ENCODE data around the gene TMEM151A. TPM values are rescaled to one million over a fixed set of nuclear protein-coding genes. Genes with fewer than 3 reads are reported as not detected.

The TMEM151A gene
- total and polyA plus RNA-seq, 2 experiments from 2014 or later: 1.0 to 4.4 TPM

DNA sequence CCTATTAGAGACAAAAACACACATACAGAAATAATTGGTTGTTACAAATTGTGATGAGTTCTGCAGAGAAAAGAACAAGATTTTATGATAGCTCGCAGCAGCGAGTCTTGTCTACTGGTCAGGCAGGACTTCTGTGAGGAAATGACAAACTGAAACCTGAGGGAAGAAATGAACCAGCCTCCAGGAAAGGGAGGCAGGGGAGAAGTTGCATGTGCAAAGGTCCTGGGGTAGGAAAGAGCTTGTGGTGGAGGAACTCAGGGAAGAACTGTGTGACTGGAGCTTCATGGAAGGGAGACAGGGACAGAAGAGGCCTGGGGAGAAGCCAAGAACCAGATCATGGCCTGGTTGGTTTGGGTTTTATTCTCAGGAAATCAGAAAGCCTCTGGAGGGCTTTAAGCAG is 32.5 kb upstream of the TMEM151A start:
- H3K36me3 Mint-ChIP-seq (ENCODE audit: low read depth): peaks cover 32% of the 10 kb centered on the region
- no peak for ATAC-seq
- Histone ChIP-seq H3K9me2 (ENCODE audit: insufficient read depth) (no peaks in the 10 kb centered on the region), H3K4me2 (peak overlapping the region; percentile 92), H3K4me1 (ENCODE audit: insufficient read depth) (peaks cover 19% of the 10 kb centered on the region), H4K20me1 (replicated peaks; ENCODE audit: insufficient read depth) (peaks cover 8% of the 10 kb centered on the region; the same call in 1 of the 2 replicates), H2AFZ (no peak overlapping the region), H3K4me3 (peak overlapping the region; percentile 95), H3F3A (replicated peaks; ENCODE audit: low read depth) (peaks cover 21% of the 10 kb centered on the region), H3K27ac (ENCODE audit: low read depth) (no peak overlapping the region), H3K79me2 (replicated peaks; ENCODE audit: insufficient read depth) (peaks cover 11% of the 10 kb centered on the region; the same call in 1 of the 2 replicates), H3K27me3 (ENCODE audit: insufficient read depth) (no peaks in the 10 kb centered on the region), H3K36me3 (ENCODE audit: insufficient read depth) (0 out of 2 replicates have a peak, but pooled peaks cover 9% of the 10 kb centered on the region)
- H3K27me3 Mint-ChIP-seq (ENCODE audit: insufficient read depth, low read depth, poor library complexity): peaks cover 17% of the 10 kb centered on the region
- H3K4me3 Mint-ChIP-seq: peak overlapping the region; percentile 91
- DNase-seq (ENCODE audit: low spot score): no peak
- H3K4me1 Mint-ChIP-seq: peaks cover 14% of the 10 kb centered on the region
- H3K27ac Mint-ChIP-seq: no peak overlapping the region
- no peaks in the 10 kb centered on the region; the same call in 2 of the 3 replicates for H3K9me3 Mint-ChIP-seq
- TF ChIP-seq EZH2 (IDR thresholded peaks at IDR 0.05; ENCODE audit: low read depth, unreplicated experiment) (no peak), ZNF114 (CRISPR knock-in tag; IDR thresholded peaks at IDR 0.05) (no peak), EZH2phosphoT487 (IDR thresholded peaks at IDR 0.05; ENCODE audit: unreplicated experiment) (no peak), STAT1 (IDR thresholded peaks at IDR 0.05; ENCODE audit: unreplicated experiment) (no peak), CREB1 (CRISPR knock-in tag; IDR thresholded peaks at IDR 0.05; ENCODE audit: low read depth) (no peak), ZNF331 (CRISPR knock-in tag; IDR thresholded peaks at IDR 0.05; ENCODE audit: low read depth) (no peak), POLR2AphosphoS5 (IDR thresholded peaks at IDR 0.05; ENCODE audit: low read depth) (no peak), NANOG (IDR thresholded peaks at IDR 0.05; ENCODE audit: borderline replicate concordance) (no peak), JUNB (IDR thresholded peaks at IDR 0.05; ENCODE audit: unreplicated experiment) (no peak)
- TF ChIP-seq, protein P1, sequence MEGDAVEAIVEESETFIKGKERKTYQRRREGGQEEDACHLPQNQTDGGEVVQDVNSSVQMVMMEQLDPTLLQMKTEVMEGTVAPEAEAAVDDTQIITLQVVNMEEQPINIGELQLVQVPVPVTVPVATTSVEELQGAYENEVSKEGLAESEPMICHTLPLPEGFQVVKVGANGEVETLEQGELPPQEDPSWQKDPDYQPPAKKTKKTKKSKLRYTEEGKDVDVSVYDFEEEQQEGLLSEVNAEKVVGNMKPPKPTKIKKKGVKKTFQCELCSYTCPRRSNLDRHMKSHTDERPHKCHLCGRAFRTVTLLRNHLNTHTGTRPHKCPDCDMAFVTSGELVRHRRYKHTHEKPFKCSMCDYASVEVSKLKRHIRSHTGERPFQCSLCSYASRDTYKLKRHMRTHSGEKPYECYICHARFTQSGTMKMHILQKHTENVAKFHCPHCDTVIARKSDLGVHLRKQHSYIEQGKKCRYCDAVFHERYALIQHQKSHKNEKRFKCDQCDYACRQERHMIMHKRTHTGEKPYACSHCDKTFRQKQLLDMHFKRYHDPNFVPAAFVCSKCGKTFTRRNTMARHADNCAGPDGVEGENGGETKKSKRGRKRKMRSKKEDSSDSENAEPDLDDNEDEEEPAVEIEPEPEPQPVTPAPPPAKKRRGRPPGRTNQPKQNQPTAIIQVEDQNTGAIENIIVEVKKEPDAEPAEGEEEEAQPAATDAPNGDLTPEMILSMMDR (conservative IDR thresholded peaks at IDR 0.05; ENCODE audit: low read depth in 2 of 2): no peak
- TF ChIP-seq, protein P2, sequence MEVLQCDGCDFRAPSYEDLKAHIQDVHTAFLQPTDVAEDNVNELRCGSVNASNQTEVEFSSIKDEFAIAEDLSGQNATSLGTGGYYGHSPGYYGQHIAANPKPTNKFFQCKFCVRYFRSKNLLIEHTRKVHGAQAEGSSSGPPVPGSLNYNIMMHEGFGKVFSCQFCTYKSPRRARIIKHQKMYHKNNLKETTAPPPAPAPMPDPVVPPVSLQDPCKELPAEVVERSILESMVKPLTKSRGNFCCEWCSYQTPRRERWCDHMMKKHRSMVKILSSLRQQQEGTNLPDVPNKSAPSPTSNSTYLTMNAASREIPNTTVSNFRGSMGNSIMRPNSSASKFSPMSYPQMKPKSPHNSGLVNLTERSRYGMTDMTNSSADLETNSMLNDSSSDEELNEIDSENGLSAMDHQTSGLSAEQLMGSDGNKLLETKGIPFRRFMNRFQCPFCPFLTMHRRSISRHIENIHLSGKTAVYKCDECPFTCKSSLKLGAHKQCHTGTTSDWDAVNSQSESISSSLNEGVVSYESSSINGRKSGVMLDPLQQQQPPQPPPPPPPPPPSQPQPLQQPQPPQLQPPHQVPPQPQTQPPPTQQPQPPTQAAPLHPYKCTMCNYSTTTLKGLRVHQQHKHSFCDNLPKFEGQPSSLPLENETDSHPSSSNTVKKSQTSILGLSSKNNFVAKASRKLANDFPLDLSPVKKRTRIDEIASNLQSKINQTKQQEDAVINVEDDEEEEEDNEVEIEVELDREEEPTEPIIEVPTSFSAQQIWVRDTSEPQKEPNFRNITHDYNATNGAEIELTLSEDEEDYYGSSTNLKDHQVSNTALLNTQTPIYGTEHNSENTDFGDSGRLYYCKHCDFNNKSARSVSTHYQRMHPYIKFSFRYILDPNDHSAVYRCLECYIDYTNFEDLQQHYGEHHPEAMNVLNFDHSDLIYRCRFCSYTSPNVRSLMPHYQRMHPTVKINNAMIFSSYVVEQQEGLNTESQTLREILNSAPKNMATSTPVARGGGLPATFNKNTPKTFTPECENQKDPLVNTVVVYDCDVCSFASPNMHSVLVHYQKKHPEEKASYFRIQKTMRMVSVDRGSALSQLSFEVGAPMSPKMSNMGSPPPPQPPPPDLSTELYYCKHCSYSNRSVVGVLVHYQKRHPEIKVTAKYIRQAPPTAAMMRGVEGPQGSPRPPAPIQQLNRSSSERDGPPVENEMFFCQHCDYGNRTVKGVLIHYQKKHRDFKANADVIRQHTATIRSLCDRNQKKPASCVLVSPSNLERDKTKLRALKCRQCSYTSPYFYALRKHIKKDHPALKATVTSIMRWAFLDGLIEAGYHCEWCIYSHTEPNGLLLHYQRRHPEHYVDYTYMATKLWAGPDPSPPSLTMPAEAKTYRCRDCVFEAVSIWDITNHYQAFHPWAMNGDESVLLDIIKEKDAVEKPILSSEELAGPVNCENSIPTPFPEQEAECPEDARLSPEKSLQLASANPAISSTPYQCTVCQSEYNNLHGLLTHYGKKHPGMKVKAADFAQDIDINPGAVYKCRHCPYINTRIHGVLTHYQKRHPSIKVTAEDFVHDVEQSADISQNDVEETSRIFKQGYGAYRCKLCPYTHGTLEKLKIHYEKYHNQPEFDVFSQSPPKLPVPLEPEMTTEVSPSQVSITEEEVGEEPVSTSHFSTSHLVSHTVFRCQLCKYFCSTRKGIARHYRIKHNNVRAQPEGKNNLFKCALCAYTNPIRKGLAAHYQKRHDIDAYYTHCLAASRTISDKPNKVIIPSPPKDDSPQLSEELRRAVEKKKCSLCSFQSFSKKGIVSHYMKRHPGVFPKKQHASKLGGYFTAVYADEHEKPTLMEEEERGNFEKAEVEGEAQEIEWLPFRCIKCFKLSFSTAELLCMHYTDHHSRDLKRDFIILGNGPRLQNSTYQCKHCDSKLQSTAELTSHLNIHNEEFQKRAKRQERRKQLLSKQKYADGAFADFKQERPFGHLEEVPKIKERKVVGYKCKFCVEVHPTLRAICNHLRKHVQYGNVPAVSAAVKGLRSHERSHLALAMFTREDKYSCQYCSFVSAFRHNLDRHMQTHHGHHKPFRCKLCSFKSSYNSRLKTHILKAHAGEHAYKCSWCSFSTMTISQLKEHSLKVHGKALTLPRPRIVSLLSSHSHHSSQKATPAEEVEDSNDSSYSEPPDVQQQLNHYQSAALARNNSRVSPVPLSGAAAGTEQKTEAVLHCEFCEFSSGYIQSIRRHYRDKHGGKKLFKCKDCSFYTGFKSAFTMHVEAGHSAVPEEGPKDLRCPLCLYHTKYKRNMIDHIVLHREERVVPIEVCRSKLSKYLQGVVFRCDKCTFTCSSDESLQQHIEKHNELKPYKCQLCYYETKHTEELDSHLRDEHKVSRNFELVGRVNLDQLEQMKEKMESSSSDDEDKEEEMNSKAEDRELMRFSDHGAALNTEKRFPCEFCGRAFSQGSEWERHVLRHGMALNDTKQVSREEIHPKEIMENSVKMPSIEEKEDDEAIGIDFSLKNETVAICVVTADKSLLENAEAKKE (CRISPR knock-in tag; IDR thresholded peaks at IDR 0.05): no peak
- TF ChIP-seq, protein P3, sequence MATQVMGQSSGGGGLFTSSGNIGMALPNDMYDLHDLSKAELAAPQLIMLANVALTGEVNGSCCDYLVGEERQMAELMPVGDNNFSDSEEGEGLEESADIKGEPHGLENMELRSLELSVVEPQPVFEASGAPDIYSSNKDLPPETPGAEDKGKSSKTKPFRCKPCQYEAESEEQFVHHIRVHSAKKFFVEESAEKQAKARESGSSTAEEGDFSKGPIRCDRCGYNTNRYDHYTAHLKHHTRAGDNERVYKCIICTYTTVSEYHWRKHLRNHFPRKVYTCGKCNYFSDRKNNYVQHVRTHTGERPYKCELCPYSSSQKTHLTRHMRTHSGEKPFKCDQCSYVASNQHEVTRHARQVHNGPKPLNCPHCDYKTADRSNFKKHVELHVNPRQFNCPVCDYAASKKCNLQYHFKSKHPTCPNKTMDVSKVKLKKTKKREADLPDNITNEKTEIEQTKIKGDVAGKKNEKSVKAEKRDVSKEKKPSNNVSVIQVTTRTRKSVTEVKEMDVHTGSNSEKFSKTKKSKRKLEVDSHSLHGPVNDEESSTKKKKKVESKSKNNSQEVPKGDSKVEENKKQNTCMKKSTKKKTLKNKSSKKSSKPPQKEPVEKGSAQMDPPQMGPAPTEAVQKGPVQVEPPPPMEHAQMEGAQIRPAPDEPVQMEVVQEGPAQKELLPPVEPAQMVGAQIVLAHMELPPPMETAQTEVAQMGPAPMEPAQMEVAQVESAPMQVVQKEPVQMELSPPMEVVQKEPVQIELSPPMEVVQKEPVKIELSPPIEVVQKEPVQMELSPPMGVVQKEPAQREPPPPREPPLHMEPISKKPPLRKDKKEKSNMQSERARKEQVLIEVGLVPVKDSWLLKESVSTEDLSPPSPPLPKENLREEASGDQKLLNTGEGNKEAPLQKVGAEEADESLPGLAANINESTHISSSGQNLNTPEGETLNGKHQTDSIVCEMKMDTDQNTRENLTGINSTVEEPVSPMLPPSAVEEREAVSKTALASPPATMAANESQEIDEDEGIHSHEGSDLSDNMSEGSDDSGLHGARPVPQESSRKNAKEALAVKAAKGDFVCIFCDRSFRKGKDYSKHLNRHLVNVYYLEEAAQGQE (IDR thresholded peaks at IDR 0.05; ENCODE audit: unreplicated experiment): no peak
- TF ChIP-seq, protein P4, sequence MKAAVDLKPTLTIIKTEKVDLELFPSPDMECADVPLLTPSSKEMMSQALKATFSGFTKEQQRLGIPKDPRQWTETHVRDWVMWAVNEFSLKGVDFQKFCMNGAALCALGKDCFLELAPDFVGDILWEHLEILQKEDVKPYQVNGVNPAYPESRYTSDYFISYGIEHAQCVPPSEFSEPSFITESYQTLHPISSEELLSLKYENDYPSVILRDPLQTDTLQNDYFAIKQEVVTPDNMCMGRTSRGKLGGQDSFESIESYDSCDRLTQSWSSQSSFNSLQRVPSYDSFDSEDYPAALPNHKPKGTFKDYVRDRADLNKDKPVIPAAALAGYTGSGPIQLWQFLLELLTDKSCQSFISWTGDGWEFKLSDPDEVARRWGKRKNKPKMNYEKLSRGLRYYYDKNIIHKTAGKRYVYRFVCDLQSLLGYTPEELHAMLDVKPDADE (IDR thresholded peaks at IDR 0.05): no peak
